GM10266 (cell line): Measurements from ENCODE around the gene NTHL1.
A peak's percentile ranks its signal among the peaks of the same experiment; 100 is the strongest.

Source experiments
- DNase-seq: peaks from one replicate; pipeline ENCODE4 v3.0.0; 2012; ENCODE audit errors: extremely low spot score
- TF ChIP-seq, protein P1 (sequence below): IDR thresholded peaks from 2 replicates; pipeline ENCODE4 v1.5.1; 2012; ENCODE audit warnings: mild to moderate bottlenecking, low read depth; ENCODE audit not compliant: control insufficient read depth, insufficient read depth; ENCODE audit errors: missing control alignments

Gene NTHL1

DNA sequence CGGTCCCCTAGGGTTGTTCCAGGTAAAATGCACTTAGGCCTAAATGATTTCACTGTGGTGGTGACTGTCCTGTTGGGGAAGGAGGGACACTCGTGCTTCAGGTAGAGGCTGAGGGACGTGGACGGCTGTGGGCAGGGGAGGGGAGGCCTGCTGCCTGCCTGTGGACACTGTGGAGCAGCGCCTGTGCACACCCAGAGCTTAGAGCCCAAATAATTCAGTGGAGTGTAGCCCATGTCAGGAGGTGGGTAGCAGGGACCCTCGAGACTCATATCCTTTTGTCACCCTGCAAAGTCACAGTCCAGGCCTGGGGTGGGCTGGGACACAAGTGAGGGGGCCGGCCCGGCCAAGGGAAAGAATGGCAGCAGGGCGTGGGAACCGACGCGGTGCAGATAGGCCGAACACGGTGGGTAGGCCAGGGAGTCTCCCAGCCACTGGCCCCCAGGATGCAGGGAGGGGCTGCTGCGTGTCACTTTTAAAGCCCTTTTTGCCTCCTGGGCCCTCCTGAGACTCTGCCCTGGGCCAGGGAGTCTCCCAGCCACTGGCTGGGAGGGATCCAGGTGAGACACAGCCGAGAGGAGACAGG lies 21.7 kb downstream of the NTHL1 start:
- DNase-seq = no peak
- TF ChIP-seq, protein P1, sequence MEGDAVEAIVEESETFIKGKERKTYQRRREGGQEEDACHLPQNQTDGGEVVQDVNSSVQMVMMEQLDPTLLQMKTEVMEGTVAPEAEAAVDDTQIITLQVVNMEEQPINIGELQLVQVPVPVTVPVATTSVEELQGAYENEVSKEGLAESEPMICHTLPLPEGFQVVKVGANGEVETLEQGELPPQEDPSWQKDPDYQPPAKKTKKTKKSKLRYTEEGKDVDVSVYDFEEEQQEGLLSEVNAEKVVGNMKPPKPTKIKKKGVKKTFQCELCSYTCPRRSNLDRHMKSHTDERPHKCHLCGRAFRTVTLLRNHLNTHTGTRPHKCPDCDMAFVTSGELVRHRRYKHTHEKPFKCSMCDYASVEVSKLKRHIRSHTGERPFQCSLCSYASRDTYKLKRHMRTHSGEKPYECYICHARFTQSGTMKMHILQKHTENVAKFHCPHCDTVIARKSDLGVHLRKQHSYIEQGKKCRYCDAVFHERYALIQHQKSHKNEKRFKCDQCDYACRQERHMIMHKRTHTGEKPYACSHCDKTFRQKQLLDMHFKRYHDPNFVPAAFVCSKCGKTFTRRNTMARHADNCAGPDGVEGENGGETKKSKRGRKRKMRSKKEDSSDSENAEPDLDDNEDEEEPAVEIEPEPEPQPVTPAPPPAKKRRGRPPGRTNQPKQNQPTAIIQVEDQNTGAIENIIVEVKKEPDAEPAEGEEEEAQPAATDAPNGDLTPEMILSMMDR = no peak

DNA sequence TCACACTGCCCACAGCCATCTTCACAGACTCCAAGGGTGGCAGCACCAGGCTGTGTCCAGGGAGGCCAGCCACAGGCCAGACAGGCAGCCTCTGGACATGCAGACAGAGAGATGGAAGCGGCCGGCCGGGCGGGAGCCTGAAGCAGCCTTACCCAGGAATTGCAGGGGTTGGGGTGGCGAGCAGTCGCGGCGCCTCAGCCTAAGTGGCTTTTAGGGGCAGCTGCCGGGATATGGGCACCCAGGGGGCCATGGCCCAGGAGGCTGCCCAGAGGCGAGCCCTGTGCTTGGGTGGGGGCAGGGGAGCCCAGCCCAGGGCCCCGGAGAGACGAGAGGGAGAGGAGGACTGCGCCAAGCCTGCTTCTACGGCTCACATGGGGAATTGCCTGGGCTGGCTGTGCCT lies 22.4 kb downstream of the NTHL1 start:
- TF ChIP-seq, protein P1 = no peak

DNA sequence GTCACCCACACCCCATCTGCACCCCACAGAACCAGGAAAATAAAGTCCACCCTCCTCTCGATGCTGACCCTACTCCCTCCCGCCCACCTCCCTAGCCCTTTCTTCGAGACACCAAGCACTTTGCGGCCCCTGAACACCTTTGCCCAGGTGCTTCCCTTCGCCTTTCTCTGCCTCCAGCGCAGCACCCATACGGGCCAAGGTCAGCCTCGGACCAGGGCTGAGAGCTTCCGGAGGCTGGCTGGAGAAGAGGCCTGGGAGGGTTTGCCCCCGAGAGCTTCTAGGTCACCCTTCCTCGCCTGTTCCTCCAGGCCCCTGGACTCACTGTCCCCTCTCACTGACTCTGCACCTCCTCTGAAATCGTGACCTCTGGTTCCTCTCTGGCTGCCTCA lies 23.6 kb downstream of the NTHL1 start:
- DNase-seq = no peak
- TF ChIP-seq, protein P1 = no peak

More for the DNA sequence above, 22.4 kb downstream of the NTHL1 start:
- DNase-seq = no peak

DNA sequence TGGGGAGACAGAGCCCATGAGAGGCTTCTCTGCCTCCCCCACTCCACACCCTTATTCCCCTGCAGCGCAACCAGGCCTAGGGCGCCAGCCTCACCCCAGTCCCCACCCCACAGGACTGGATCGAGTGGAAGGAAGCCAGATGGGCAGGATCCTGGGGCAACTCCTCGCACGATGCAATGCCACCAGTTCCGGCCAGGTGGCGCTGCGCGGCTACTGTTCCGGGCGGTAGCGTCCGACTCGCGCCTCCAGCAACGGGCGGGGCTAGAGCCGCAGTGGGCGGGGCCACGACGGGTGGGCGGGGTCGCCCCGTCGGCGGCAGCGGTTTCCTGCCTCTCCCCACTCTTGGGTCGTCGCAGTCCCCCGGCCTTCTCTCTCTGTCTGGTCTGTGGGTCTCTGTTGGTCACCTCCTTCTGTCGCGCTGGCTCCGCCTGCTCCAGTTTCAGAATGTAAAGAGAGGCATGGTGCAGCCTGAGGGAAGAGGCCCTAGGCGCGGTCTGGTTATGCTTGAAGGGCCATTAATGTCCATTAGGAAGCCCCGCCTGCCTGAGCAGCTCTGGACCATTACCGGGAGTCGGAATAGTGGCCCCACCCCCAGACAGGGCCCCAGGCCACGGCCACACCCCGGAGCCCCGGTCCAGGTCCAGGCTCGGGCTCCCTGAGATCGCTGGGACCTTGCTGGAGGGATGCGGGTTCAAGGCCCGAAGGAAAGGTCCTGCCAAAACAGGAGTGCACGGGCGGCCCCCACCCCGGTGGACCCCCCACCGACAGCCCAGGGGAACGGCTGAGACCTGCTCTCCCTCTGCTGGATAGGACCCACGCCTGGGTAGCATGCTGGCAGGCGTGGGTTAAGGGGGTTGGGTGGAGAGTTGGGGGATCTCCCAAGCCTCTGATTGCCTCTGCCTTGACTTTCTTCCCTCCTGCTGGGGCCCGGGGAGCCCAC lies 24.3 kb downstream of the NTHL1 start:
- peak; percentile 99 for DNase-seq
- TF ChIP-seq, protein P1 = peak; percentile 98

DNA sequence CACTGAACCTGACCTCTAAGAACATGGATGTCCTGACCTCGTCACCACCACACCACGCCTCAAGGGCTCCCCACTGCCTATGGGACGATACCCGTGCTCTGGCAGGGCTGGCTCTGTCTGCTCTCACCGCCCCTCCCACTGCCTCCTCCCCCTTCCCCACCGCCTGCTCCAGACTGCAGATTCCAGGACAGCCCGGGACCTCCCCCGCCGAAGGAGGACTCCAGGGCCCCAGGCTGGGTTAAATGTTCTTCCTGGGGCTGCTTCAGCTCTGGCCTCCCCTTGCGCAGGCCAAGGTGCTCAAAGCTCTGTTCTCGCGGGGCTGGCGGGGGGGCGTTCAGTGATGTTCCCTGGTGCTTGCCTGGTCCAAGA lies 24.9 kb downstream of the NTHL1 start:
- TF ChIP-seq, protein P1 = no peak
- DNase-seq = no peak

DNA sequence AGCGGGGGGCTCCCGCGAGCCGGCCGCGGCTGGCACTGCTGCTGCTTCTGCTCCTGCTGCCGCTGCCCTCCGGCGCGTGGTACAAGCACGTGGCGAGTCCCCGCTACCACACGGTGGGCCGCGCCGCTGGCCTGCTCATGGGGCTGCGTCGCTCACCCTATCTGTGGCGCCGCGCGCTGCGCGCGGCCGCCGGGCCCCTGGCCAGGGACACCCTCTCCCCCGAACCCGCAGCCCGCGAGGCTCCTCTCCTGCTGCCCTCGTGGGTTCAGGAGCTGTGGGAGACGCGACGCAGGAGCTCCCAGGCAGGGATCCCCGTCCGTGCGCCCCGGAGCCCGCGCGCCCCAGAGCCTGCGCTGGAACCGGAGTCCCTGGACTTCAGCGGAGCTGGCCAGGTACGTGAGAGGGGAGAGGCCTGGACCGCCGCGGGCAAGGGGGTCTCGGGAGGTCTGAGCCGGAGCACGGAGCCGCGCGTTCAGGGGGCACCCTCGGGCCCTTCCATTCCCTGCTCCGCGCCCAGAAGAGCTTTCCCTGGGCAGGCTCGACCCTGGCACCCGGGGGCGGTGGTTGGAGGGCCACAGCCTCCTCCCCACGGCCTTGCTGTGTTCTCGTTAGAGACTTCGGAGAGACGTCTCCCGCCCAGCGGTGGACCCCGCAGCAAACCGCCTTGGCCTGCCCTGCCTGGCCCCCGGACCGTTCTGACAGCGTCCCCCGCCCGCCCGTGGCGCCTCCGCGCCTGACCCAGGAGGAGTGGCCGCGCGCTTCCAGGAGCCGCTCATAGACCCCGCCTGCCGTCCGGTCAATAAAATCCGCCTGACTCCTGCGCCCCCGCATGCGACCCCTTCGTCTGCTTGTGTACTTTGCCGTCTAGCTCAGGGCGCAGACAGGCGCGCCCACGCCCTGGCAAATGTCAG lies 27.5 kb downstream of the NTHL1 start:
- no peak for DNase-seq
- TF ChIP-seq, protein P1 = no peak

DNA sequence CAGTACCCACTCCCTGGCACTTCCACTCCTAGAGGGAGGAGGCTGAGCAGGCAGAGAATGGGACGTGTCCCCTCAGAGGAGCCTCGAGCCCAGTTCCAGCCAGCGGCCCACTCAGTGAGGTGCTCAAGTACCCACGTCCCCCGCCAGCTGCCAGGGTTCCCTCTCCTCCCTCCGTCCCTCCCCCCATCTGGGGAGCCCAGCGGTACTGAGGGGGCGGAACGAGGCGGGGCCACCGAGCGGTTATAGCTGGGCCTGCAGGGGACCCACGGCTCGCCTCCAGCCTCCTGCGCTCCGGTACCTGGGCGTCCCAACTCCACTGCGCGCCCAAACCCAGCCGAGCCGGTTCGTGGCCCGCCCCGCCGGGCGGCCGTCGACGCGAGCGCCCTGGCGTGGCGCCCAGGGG lies 28.1 kb downstream of the NTHL1 start, which contains the start of gene NPW:
Gene NPW, plus strand, starts transcription at position 268 of the 403 bp plus-strand sequence.
- no peak for DNase-seq
- TF ChIP-seq, protein P1 = no peak
